ENCODE measurements around the gene TRDN.
"Not testable (repeated sequence)": the region's sequence is repeated elsewhere in the genome, so short reads cannot be mapped to it uniquely, and the experiment has no call there.

Gene TRDN

GRCh38 chr6:123240626-123241025, 396.1 kb downstream of the TRDN start:
- no peak overlapping the region for H3K4me3 Mint-ChIP-seq

GRCh38 chr6:123233336-123233735, 403.4 kb downstream of the TRDN start:
- H3K27me3 Mint-ChIP-seq (ENCODE audit: low read depth) = no peaks in the 10 kb centered on the region
- H3K4me1 Mint-ChIP-seq (ENCODE audit: low read depth) = no peaks in the 10 kb centered on the region
- no peaks in the 10 kb centered on the region for H3K36me3 Mint-ChIP-seq (ENCODE audit: low read depth)
- no peak for DNase-seq (ENCODE audit: low spot score)
- H3K4me3 Mint-ChIP-seq = no peak overlapping the region
- H3K9me3 Mint-ChIP-seq = no peaks in the 10 kb centered on the region
- H3K27ac Mint-ChIP-seq = no peak overlapping the region

More at GRCh38 chr6:123240626-123241025, 396.1 kb downstream of the TRDN start:
- Mint-ChIP-seq H3K27me3 (ENCODE audit: low read depth) (no peaks in the 10 kb centered on the region), H3K4me1 (ENCODE audit: low read depth) (no peaks in the 10 kb centered on the region), H3K36me3 (ENCODE audit: low read depth) (no peaks in the 10 kb centered on the region), H3K27ac (no peak overlapping the region), H3K9me3 (peaks cover 22% of the 10 kb centered on the region)
- no peak for DNase-seq (ENCODE audit: low spot score)

GRCh38 chr6:123227789-123228188, 409.0 kb downstream of the TRDN start:
- H3K4me1 Mint-ChIP-seq (ENCODE audit: low read depth); H3K9me3 Mint-ChIP-seq; H3K36me3 Mint-ChIP-seq (ENCODE audit: low read depth); H3K27ac Mint-ChIP-seq; H3K4me3 Mint-ChIP-seq; H3K27me3 Mint-ChIP-seq (ENCODE audit: low read depth); DNase-seq (ENCODE audit: low spot score): not testable (repeated sequence)

GRCh38 chr6:123226398-123226797, 410.4 kb downstream of the TRDN start:
- no peaks in the 10 kb centered on the region for H3K36me3 Mint-ChIP-seq (ENCODE audit: low read depth)
- no peak for DNase-seq (ENCODE audit: low spot score)
- no peaks in the 10 kb centered on the region for H3K9me3 Mint-ChIP-seq
- H3K4me3 Mint-ChIP-seq = no peak overlapping the region
- H3K27me3 Mint-ChIP-seq (ENCODE audit: low read depth) = no peaks in the 10 kb centered on the region
- H3K27ac Mint-ChIP-seq = no peak overlapping the region
- no peaks in the 10 kb centered on the region for H3K4me1 Mint-ChIP-seq (ENCODE audit: low read depth)

GRCh38 chr6:123224077-123224476, 412.7 kb downstream of the TRDN start:
- no peak overlapping the region for H3K4me3 Mint-ChIP-seq
- no peaks in the 10 kb centered on the region for H3K36me3 Mint-ChIP-seq (ENCODE audit: low read depth)
- no peaks in the 10 kb centered on the region for H3K4me1 Mint-ChIP-seq (ENCODE audit: low read depth)
- H3K27ac Mint-ChIP-seq = no peak overlapping the region
- DNase-seq (ENCODE audit: low spot score) = no peak
- no peaks in the 10 kb centered on the region for H3K27me3 Mint-ChIP-seq (ENCODE audit: low read depth)
- no peaks in the 10 kb centered on the region for H3K9me3 Mint-ChIP-seq

- Mint-ChIP-seq H3K4me1 (ENCODE audit: low read depth) (no peaks in the 10 kb centered on the region), H3K4me3 (no peak overlapping the region), H3K9me3 (no peaks in the 10 kb centered on the region), H3K27ac (no peak overlapping the region), H3K27me3 (ENCODE audit: low read depth) (no peaks in the 10 kb centered on the region), H3K36me3 (ENCODE audit: low read depth) (no peaks in the 10 kb centered on the region)
- no peak for DNase-seq (ENCODE audit: low spot score)
Measured at GRCh38 chr6:123223461-123223860, 413.3 kb downstream of the TRDN start.

- Mint-ChIP-seq H3K4me3 (no peak overlapping the region), H3K36me3 (ENCODE audit: low read depth) (no peaks in the 10 kb centered on the region), H3K27ac (no peak overlapping the region), H3K27me3 (ENCODE audit: low read depth) (no peaks in the 10 kb centered on the region), H3K4me1 (ENCODE audit: low read depth) (no peaks in the 10 kb centered on the region), H3K9me3 (no peaks in the 10 kb centered on the region)
- no peak for DNase-seq (ENCODE audit: low spot score)
Measured at GRCh38 chr6:123215211-123215610, 421.5 kb downstream of the TRDN start.

GRCh38 chr6:123214433-123214832, 422.3 kb downstream of the TRDN start:
- H3K36me3 Mint-ChIP-seq (ENCODE audit: low read depth) = no peaks in the 10 kb centered on the region

GRCh38 chr6:123213921-123214320, 422.8 kb downstream of the TRDN start:
- Mint-ChIP-seq H3K27ac (no peak overlapping the region), H3K36me3 (ENCODE audit: low read depth) (no peaks in the 10 kb centered on the region), H3K9me3 (peaks cover 6% of the 10 kb centered on the region), H3K4me1 (ENCODE audit: low read depth) (no peaks in the 10 kb centered on the region), H3K27me3 (ENCODE audit: low read depth) (no peaks in the 10 kb centered on the region), H3K4me3 (no peak overlapping the region)
- no peak for DNase-seq (ENCODE audit: low spot score)

More at GRCh38 chr6:123214433-123214832, 422.3 kb downstream of the TRDN start:
- Mint-ChIP-seq H3K4me3 (no peak overlapping the region), H3K27ac (no peak overlapping the region), H3K9me3 (peaks cover under 1% of the 10 kb centered on the region), H3K27me3 (ENCODE audit: low read depth) (no peaks in the 10 kb centered on the region), H3K4me1 (ENCODE audit: low read depth) (no peaks in the 10 kb centered on the region)
- DNase-seq (ENCODE audit: low spot score) = no peak

- Mint-ChIP-seq H3K9me3 (peaks cover 7% of the 10 kb centered on the region), H3K27me3 (ENCODE audit: low read depth) (no peaks in the 10 kb centered on the region), H3K27ac (no peak overlapping the region), H3K4me3 (no peak overlapping the region), H3K4me1 (ENCODE audit: low read depth) (no peaks in the 10 kb centered on the region), H3K36me3 (ENCODE audit: low read depth) (no peaks in the 10 kb centered on the region)
- no peak for DNase-seq (ENCODE audit: low spot score)
Measured at GRCh38 chr6:123211777-123212545, 424.8 kb downstream of the TRDN start.

GRCh38 chr6:123210645-123211044, 426.1 kb downstream of the TRDN start:
- H3K4me3 Mint-ChIP-seq = no peak overlapping the region
- no peak for DNase-seq (ENCODE audit: low spot score)
- no peaks in the 10 kb centered on the region for H3K4me1 Mint-ChIP-seq (ENCODE audit: low read depth)
- H3K9me3 Mint-ChIP-seq = peaks cover 7% of the 10 kb centered on the region
- H3K27me3 Mint-ChIP-seq (ENCODE audit: low read depth) = no peaks in the 10 kb centered on the region
- no peak overlapping the region for H3K27ac Mint-ChIP-seq
- H3K36me3 Mint-ChIP-seq (ENCODE audit: low read depth) = no peaks in the 10 kb centered on the region

- Mint-ChIP-seq H3K36me3 (ENCODE audit: low read depth) (no peaks in the 10 kb centered on the region), H3K27me3 (ENCODE audit: low read depth) (no peaks in the 10 kb centered on the region), H3K9me3 (peaks cover 7% of the 10 kb centered on the region), H3K27ac (no peak overlapping the region), H3K4me3 (no peak overlapping the region), H3K4me1 (ENCODE audit: low read depth) (no peaks in the 10 kb centered on the region)
- DNase-seq (ENCODE audit: low spot score) = no peak
Measured at GRCh38 chr6:123207967-123208510, 428.7 kb downstream of the TRDN start.

- no peaks in the 10 kb centered on the region for H3K27me3 Mint-ChIP-seq (ENCODE audit: low read depth)
- no peak for DNase-seq (ENCODE audit: low spot score)
- H3K4me1 Mint-ChIP-seq (ENCODE audit: low read depth) = no peaks in the 10 kb centered on the region
- H3K4me3 Mint-ChIP-seq = no peak overlapping the region
- no peak overlapping the region for H3K27ac Mint-ChIP-seq
- peaks cover 14% of the 10 kb centered on the region for H3K9me3 Mint-ChIP-seq
- no peaks in the 10 kb centered on the region for H3K36me3 Mint-ChIP-seq (ENCODE audit: low read depth)
Measured at GRCh38 chr6:123203928-123204327, 432.8 kb downstream of the TRDN start.

GRCh38 chr6:123201869-123202372, 434.8 kb downstream of the TRDN start:
- Mint-ChIP-seq H3K27me3 (ENCODE audit: low read depth) (no peaks in the 10 kb centered on the region), H3K9me3 (peaks cover 12% of the 10 kb centered on the region)
- no peak for DNase-seq (ENCODE audit: low spot score)

More at GRCh38 chr6:123201869-123202372, 434.8 kb downstream of the TRDN start:
- Mint-ChIP-seq H3K36me3 (ENCODE audit: low read depth) (no peaks in the 10 kb centered on the region), H3K4me1 (ENCODE audit: low read depth) (no peaks in the 10 kb centered on the region), H3K4me3 (no peak overlapping the region), H3K27ac (no peak overlapping the region)

Data from T-helper 2 cell treated with Interferon-gamma antibody and Interleukin-4, amounts not matched to agents 5 μg/mL and 100 μg/mL, for 36 hours (primary cell).